ENCODE data around the gene SEC14L5.

Gene SEC14L5

DNA sequence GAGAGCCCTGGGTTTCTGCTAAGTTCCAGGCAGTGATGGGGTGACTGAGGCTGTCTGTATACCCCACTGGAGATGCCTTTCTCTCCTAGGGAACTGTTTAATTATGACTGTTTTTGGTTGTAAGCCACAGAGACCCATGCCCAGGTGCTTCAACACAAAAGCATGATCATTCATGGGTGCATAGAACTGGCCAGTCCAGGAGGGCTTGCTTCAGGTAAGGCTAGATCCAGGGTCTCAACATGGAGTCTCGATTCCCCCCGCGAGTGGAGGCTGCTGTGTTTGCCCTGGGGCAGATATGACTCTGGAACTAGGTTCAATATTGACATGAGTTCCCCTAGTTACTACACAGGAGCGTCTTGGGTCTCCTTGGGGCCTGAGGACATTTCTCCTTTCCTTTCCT, 57.8 kb downstream of the SEC14L5 start:
- no peak for DNase-seq (ENCODE audit: low read depth)

DNA sequence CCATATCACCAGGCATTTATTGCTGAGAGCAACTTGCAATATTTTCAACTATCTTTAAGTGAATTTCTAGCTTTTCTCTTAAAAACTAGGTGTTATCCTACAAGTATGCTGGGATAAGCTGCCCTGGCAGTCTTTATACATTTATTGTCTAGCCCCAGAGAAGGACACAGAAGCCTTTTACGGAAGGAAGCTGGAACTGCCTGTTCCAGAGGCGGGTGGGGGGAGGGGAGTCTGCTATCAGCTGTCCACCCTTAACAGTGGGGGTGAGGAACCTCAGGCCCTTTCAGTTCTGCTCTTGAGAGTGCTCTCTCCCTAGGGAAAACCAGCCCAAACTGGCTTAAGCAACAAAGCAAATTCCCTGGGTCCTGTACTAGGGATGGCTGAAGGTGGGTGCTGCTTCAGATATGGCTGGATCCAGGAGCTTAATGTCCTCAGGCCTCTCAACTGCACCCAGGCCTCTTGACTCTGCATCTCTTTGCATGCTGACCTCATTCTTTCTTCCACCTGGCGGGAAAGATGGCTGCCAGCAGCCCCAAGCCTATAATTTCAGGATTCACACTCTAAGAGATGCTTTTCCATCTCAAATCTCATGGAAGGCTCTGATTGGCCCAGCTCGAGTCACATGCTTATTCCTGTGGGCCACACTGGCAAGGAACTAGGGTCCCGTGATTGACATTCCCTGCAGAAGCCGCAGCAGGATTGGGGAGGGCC, 59.0 kb downstream of the SEC14L5 start:
- DNase-seq (ENCODE audit: low read depth): no peak

DNA sequence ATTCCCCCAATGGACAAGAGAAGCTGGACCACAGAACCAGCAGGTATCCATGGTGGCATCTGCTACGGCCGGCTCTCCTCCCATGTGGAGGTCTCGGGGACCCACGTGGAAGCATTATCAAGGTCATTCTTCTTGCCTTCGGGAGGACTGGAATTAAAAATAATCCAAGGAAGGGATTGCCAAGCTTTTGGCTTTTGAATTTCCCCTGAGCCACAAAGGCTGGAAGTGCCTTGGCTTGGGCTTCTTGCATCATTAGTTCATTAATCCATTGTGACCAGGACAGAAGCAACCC, 59.5 kb downstream of the SEC14L5 start:
- DNase-seq (ENCODE audit: low read depth): no peak

DNA sequence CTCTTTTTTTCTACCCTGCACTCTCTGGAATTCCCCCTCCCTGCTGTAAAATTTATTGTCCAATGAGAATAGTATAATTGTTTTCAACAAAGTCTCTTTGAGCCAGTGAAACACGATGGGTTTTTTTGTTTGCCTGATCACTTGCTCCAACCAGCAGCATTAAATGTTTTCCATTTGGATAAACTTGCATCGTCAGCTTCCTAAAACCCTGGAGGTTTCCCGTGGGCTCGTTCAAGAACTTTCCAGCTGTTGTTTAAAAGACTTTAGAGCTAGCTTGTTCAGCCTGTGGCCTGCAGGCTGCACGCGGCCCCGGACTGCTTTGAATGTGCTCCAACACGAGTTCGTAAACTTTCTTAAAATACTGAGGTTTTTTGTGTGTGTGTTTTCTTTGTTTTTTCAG, 60.7 kb downstream of the SEC14L5 start:
- no peak for DNase-seq (ENCODE audit: low read depth)

DNA sequence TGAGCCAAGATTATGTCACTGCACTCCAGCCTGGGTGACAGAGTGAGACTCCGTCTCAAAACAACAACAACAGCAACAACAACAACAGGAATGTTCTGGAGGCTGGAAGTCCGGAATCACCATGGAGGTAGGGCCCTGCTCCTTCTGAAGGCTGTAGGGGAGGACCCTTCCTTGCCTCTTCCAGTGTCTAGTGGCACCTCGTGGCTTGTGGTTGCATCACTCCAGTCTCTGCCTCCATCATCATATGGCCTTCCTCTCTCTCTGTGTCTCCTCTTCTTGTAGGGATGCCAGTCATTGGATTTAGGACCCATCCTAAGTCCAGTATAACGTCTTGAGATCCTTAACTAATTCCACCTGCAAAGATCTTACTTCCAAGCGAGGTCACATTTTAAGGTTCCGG, 61.6 kb downstream of the SEC14L5 start:
- no peak for DNase-seq (ENCODE audit: low read depth)

DNA sequence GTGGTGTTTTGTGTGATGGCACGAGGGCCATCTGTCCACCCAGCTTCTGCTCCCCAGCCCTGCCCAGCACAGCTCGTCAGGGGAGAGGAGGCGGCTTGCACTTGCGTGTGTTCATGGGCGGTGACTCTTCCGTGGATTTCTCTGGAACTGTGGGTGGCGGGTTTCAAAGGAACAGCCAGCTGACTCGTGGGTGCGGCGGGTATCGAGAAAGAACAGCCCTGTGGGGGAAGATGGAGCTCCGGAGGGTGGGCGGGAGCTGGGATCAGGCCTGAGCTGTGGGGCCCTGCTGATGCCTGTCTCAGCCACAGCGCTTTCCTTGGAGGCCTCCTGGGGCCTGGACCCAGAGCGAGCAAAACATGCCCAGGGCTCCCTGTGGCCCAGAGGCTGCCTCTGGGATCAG, 62.4 kb downstream of the SEC14L5 start:
- no peak for DNase-seq (ENCODE audit: low read depth)

DNA sequence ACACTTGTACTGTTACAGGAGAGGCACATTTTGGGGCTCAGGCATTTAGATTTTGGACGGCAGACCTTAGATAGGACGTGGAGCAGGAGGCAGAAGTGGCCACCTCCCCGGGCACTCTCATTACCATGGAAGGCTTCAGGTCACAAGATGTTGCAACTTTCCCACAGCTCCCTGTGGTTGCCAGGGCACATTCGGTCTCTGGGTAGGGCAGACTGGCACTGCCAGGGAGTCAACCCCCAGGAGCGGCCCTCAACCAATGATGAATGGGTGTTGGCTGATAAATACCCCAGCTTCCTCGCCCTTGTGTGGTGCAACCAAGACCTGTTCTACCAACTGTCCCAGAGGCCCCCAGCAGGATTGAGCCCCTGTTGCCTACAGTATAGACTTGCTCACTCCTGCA, 64.4 kb downstream of the SEC14L5 start:
- DNase-seq (ENCODE audit: low read depth): no peak

DNA sequence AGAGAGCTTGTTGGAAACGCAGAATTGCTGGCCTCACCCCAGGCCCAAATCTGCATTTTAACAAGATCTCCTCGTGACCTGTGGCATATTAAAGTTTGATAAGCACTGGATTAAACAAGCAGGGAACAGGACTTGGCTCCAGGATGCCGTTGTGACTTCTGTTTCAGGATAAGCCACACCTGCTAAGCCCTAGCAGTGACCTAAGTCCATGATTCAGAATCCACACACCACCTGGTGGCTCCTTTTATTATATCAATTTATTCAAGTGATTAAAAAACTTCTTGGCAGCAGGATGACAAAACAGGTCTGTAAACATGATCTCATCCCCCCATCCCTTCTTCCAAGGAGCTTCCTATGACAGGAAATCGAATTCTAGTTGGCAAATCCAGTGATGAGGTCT, 66.5 kb downstream of the SEC14L5 start:
- no peak for DNase-seq (ENCODE audit: low read depth)

DNA sequence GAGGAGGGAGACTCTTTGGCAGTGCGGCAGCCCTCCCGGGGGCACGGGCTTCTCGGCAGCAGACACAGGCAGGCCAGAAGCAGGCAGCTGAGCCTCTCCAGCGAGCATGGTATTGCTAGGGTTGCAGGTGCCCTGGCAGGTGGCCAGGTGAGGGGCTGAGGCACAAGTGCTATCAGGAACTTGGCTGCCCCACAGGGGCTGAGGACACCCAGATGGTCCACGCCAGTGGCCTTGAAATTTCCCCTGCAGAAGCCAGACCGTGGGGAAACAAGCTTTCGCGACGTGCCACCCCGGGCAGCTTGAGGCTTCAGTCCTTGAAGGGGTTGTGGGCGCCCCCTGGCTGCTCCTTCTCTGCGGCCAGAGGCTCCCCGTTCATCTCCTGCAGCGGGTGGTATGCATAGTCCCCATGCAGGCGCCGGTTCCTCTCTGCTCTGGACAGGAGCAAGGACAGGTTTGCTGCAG, 67.1 kb downstream of the SEC14L5 start:
- DNase-seq (ENCODE audit: low read depth): no peak

DNA sequence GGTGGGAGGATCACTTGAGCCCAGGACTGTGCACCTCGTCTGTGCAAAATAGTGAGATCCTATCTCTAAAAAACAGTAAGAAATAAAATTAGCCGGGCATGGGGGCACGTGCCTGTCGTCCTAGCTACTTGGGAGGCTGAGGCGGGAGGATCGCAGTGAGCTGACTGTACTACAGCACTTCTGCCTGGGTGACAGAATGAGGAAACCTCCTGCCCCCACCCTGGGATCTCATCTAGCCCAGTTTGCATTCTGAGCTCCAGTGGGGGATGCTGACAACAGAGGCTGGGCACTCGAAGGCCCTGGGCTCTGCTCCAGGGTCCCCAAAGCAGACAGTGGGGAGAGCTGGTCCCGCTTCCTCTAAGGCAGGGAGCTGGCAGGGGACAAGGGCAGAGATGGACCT, 68.5 kb downstream of the SEC14L5 start:
- no peak for DNase-seq (ENCODE audit: low read depth)

DNA sequence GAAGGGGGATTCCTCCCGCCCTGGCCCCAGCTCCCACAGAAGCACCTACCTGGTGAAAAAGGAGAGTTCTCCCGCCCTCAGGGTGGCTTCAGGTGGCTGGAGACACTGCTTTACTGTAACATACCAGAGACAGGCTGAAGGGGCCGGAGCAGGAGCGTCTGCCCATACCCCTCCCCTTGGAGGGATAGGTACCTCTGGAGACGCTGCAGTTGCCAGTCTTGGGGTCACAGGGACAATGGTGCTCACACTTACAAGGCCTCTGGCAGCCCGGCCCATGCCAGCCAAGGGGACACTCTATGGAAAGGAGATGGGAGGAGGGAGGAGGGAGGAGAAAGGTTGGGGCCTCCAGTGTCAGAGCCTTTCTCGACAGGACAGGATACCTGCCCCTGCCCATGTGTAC, 69.0 kb downstream of the SEC14L5 start:
- DNase-seq (ENCODE audit: low read depth): no peak

DNA sequence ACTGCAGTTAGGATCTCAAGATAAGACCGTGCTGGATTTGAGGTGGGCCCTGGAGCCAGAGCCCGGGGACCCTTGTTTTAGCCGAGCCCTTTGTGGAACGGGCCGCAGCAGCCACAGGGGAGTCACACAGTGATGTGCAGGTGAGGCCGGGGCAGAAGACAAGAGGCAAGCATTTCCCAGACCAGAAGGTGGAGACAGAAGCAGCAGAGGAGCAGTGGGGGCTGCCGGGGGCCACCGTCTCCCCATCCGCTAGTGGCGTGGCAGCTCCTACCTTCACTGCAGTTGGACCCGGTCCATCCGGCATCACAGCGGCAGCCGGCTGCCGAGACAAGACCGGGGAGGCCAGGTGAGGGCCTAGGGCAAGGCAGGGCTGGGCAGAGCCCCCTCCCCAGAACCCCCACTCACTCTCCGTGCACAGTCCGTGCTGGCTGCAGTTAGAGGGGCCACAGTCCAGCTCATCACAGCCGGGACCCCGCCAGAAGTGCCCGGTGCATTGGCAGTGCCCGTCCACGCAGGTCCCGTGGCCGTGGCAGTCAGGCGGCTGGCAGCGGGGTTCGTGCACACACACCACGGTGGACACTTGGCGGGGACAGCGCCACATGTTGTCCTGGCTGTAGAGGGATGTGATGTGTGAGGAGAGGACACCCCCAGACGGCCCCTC, 69.6 kb downstream of the SEC14L5 start:
- no peak for DNase-seq (ENCODE audit: low read depth)

DNA sequence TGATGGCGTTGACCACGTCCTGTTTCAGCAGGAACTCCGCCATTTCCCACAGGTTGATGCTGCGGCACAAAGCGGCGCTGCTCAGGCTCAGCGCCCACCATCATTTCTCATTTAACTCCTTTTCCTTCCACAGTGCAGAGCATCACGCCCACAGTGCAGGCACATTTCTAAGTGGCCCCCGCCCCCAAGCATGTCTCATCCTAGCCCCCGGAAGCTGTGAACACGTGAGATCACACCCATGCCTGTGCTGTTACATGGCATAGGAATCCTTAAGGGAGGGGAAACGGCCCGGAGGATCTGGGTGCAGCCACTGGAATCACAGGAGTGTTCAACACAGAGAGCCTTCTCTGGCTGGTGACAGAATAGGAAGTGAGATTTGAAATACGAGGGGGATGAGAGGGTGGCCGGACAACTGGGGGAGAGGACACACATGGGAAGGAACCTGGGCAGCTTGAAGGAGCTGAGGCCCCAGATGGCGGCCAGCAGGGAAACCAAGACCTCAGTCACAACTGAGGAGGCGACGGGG, 70.9 kb downstream of the SEC14L5 start:
- DNase-seq (ENCODE audit: low read depth): no peak

DNA sequence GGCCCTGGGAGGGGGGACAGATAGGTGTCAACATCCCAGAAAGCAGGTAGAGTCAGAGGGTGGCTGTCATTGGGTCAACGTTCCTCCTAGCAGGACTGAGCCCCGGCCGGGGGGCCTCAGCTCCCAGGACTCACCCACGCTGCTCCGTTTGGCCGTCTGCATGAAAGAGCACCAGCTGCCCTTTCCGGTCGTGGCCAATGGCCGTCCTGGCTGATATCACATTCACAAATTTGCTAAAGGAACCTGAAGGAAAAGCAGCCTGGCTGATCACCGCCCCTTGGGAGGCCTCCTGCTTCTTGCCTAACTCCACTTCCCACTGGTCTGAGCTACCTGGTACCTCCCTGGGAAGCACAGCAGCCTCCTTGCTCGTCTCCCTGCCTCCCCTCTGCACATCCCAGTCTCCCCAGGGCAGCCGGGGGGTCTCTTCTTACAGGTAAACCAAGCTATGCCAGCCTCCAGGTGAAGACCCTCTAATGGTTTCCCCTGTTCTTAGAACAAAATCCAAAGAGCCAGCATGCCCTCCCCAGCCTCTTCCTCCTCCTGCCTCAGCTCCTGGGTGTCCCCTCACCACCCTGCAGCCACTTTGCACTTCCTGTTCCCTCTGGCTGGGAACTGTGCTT, 72.2 kb downstream of the SEC14L5 start:
- no peak for DNase-seq (ENCODE audit: low read depth)

DNA sequence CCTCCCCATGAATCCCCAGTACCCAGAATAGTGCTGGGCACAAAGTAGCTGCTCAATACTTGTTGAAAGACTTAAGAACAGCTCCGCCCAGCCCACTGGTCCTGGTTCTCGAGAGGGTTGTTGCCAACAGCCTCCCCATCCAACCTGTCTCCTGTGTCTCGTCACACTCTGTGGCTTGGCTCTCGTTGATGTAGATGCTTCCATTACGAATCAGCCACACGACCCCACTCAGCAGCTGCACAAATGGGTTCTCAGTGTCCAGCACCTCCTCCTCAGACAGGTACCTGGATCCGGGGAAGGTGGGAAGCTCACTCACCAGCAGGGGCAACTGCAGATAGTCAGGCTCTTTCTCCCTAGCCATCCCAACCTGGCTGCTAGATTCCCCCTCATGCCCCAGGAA, 73.5 kb downstream of the SEC14L5 start:
- no peak for DNase-seq (ENCODE audit: low read depth)

DNA sequence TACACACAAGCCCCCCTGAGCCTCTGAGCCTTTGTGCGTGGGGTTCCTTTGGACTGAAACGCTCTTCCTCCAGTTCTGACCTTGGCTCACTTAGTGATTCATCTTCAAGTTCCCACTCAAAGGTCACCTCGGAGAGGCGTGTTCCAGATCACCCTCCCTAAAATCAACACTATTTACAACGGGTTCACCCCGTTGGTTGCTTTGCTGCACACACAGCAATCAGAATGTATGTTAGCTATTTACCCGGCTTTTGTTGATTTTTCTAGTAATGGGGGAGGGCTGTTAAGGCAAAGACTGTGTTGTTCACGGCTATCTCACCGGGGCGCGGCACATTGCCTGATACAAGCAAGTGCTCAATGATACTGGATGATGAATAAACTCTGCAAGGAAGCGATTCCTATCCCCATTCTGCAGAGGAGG, 74.6 kb downstream of the SEC14L5 start:
- no peak for DNase-seq (ENCODE audit: low read depth)

DNA sequence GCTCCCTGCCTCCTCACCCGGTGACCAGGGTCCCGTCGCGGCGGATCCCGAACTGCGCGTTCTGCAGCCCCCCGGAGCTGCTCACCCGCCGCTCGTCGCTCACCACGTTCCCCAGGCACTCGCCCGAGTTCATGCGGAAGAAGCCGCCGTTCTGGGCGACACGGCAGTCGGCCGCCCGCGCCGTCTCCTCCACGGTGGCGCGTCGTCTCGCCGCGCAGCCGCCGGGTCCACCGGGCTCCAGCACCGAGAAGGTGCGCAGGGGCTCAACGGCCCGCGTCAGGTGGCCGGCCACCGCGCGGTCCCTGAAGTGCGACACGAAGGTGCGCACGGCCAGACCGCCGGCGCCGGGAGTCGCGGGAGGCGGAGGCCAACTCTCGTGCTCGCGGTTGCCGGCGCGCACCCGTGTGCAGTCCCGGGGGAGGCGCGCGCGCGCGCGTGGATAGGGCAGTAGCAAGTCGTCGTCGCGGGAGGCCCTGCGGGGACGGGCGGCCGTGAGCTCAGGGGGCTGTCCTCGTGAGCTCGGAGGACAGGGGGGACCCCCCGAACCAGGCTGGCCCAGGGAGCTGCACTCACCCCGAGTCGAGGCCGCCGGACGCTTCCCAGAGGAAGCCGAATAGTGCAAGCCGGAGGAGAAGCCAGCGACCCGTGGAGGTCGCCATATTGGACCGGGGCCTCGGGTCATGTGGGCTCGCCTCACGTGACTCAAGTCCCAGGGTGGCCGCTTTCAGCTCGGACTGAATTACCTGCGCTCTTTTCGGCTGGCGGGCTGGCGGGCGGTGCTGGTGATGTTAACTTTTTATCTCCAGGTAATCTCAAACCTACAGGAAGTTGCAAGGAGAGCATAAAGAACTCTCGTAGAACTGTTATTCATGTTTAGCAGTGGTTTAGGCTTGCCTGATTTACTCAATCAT, 75.4 kb downstream of the SEC14L5 start, which contains the start of gene NAGPA:
TSS of gene NAGPA (minus strand) at position 680 of the 911 bp plus-strand sequence. CDS start at position 659, 21 bp downstream.
- DNase-seq (ENCODE audit: low read depth): peak; percentile 85

DNA sequence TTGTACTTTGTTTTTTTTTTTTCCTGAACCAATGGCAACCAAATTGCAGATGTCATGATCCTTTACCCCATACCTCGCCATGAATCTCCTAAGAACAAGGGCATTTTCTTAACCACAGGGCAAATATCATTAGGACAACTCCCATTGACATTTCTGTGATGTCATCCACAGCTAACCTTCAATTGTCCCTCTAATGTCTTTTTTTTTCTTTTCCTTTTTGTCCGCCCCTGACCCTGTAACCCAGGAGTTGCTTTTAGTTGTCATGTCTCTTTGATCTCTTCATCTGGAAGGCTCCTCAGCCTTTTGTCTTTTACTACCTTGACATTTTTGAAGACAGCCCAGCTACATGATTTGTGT, 76.0 kb downstream of the SEC14L5 start:
- no peak for DNase-seq (ENCODE audit: low read depth)

DNA sequence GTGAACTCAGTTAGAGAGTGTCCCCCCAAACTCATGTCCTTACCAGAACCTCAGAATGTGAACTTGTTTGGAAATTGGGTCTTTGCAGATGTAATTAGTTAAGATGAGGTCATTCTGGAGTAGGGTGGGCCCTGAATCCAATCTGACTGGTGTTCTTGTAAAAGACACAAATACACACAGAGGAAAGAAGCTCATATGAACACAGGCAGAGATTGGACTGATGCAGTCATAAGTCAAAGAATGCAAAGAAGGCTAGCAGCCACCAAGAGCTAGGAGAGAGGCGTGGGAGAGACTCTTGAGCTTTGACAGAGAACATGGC, 77.7 kb downstream of the SEC14L5 start:
- no peak for DNase-seq (ENCODE audit: low read depth)

DNA sequence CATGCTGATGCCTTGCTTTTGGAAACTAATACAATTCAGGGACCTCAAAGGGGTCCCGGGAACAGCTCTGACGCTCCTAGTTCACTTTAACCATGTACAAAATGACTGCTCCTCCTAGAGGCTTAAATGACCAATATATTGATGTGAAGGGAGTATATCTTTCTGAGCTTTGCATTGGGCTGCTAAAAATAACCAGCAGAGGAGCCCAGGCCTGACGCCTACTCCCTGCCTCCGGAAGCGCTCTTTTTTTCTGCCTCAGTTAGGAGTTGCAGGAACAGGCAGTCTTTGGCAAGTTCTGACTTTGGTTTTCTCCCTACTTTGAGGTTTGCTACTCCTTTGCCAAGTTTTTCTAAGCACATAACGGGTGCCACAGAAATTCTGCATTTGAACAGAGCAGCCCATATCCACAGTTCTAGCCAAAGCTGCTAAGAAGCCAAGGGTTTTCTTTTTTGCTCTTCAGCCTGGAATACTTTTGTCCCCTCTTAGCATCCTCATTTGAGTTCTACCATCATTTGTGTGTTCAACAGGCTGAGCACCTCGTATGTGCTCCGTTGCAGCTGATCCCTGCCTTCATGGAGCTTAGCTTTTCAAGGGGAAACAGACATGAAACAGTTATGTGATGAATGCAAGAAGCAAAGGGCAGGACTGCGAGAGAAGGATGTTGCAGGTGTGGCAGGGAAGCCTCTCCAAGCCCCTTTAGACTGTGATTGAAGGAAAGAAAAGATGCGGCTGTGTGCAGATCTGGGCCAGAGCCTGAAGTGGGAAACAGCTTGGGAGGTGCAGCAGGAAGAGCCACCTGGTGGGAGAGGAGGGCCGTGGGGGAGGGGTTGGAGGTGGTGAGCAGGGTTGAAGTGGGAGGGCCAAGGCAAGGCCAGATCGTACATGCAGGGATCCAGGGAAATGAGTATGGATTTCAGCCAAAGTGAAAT, 78.4 kb downstream of the SEC14L5 start:
- no peak for DNase-seq (ENCODE audit: low read depth)

DNA sequence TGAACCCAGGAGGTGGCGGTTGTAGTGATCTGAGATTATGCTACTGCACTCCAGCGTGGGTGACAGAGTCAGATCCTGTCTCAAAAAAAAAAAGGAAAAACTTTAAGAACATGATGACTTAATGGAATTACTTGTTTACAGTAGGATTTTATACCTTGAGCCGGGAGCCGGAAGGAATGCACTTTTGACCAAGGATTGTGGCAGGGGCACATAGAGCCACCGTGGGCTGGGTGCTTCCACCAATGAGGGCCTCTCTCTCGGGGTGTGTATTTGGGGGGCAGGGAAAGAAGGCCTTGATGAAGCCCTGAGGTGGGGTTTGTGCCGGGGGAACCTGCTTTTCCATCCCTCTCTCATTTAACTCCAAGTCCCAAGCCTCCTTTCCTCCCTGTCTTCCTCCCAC, 82.3 kb downstream of the SEC14L5 start:
- DNase-seq (ENCODE audit: low read depth): no peak
